Kidney capillary endothelial cell (primary cell): ENCODE measurements around the gene UGT2B28.
"Not testable (repeated sequence)": the region's sequence is repeated elsewhere in the genome, so short reads cannot be mapped to it uniquely, and the experiment has no call there.

Experiments
- DNase-seq: peaks from one replicate; pipeline ENCODE4 v3.0.0-alpha.2; 2018; ENCODE audit warnings: low spot score

Gene UGT2B28

DNA sequence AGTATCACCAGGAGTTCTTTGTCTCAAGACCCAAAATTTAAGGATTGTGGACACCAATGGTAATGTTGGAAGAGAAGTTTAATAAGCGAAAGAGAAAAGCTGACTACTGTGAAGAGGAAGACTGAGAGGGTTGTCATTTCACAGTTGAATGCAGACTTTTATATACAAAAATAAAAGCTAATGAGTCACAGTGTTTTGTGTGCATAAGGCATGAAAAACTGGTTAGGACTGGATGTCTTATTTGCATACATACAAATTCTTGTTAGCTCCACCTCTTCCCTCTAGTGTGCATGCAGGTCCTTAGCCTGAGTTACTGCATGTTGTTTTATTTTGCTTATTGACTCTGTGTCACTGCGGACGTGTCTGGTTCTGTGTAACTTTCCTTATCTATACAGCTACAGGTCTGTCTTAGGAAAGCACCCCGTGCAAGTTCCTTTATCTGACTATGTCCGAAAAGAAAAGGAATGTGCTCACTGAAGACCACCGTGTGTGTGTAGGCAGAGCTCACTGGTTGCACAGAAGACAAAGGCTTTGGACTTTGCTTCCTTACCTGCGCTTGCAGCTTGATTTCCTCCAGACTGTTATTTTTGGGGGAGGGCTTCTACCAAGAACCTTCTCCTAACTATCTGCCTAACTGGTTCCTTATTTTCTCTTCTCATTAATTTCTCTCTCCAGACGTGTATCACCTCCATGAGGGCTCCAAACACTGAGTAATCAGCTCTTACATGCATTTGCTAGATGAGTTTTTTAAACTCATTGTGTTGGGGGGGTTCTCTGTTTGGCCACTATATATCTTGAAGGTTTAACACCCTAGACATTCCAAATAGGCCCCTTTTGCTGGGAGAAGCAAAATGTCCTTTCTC is 63.5 kb downstream of the UGT2B28 start:
- not testable (repeated sequence) for DNase-seq
